Left kidney (tissue), 2 donors: ENCODE measurements around the gene SARDH. TPM values are rescaled to one million over a fixed set of nuclear protein-coding genes. Genes with fewer than 3 reads are reported as not detected.

Source experiments
- DNase-seq: peaks from one replicate; pipeline ENCODE4 v3.0.0-alpha.2; 2013
- polyA plus RNA-seq: library from polyadenylated mRNA; unstranded; fragments of 120-200 nt; gene quantifications from one replicate; pipeline ENCODE4 v1.2.1, GENCODE V29; 2013; ENCODE audit not compliant: insufficient read length

Gene SARDH
- polyA plus RNA-seq, 1 donor, result 9.6 TPM

DNA sequence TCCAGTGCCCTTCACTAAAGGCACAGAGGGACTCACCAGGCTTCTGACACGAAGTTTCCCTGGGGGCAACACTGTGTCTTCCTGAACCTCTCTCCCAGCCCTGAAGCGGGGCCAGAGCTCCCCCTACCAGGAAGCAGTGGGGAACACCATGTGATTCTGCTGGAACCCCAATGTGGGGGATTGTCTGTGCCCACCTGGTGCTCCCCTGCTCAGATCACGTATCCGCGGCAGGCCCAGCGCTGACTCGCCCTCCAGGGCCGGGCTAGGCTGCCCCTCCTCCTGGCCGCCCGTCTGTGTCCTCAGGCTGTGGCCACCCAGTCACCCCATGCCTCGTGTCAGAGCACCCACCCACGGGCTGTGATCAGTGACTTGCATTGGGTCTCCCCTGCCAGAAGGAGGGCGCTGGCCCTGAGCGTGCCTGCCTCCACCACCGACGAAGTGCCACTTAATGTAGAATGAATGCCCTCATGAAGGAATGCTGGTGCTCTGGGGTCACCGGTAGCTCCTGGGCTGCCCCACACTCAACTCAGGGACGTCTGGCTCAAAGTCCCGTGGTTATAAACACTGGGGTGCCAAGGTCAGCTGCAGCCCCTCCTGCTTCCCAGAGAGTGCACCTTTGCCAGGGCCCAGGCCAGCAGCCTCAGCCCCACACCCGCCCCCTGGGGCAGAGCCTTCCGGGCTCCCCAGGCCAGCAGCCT, 22.1 kb downstream of the SARDH start:
- no peak for DNase-seq

- DNase-seq, result no peak
Observed at GRCh38 chr9:133715295-133715865, 22.8 kb downstream of the SARDH start.

DNA sequence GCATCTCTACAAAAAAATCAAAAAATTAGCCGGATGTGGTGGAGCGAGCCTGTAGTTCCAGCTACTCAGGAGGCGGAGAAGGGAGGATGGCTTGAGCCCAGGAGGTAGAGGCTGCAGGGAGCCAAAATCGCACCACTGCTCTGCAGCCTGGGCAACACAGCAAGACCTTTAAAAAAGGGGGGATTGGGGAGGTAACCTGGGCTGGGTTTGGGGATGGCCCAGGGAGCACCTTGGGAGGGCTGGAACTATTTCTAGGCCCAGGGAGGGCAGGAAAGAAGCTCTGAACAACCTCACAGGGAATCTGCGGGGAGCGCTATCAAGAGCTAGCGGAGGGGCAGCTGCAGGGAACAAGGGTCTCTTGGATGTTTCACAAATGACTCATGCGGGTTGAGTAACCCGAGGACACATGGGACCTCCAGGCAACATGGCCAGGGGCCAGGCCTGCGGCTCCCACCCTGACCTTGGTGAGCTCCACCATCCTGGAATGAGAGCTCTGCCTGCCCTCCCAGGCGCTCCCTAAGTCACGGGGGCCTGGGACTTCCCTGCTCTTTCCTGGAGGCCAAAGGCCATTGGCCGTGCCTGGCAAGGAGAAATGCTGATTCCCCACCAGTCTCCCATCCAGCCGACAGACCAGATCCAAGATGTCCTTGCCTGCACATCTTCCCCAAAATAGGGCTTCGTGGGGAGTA, 23.4 kb downstream of the SARDH start:
- no peak for DNase-seq

GRCh38 chr9:133713960-133714495, 24.1 kb downstream of the SARDH start:
- no peak for DNase-seq

GRCh38 chr9:133713150-133713959, 24.8 kb downstream of the SARDH start:
- no peak for DNase-seq

DNA sequence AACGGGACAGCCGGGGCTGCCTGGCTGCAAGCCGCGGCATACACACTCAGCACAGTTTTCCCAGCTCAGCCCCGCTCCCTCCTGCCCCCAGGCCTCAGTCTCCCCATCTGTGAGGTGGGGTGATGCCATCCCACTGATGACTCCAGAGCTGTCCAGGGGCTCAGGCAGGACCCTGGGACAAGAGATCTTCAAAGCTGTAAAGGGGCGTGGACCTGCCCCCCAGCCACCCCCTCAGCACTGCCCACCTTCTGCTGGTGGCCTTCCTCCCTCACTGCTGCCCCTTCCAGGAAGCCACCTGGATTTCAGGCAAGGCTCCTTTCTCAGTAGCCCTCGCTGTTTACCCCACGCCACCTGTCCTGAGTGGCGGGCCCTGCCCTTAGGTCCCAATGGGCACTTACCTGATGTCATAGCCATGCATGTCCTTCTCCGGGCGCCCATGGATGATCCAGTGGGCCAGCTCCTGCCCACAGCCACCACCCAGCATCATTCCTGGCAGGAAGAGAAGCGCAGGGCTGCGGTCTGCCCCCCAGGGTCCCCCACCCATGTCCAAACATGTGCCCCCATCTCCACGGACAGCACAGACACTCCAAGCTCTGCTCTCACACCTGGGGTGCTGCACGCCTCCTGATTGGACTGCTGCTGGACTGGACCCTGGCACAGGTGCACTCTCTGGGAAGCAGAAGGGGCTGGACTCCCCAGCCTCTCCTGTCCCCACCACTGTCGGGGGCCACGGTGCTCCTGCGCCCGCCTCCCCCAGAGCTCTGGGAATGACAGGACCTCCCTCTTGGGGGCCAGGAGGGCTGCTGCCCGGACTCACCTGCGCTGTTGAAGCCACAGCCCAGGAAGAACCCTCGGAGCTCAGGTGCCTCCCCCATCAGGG, 25.7 kb downstream of the SARDH start:
- no peak for DNase-seq

DNA sequence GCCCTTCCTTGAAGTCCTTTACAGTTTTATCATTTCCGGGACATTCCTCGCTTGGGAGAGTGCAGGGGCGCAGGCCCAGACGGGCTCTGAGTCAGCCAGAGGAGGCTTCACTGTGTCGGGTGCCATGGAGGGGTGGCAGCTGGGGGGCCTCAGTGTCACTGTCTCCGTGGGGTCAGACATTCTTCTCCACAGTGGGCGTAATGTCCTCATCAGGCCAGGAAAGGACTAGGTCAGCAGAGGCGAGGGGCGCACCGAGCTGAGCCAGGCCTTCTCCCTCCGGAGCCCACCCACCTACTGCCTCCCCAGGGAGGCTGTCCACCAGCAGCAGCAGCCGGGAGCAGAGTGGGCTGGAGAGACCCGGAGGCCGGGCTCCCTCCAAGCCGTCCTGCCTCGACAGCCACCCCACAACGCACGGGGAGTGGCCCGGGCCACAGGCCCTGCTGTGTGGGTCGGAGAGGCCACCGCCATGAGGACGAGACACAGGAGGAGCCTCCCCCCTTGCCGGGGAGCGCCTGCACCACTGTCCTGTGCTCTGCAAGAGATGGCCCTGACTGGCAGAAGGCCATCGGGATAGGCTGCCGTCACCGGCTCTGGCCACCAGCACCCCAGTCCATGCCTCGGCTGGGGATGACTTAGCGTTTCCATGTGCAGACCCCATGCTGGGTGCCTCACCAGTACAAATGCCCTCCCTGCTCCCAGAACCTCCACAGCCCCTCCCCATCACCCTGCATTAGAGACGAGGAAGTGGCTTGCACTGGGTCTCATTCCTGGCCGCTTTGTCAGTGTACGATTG, 26.5 kb downstream of the SARDH start:
- DNase-seq, result no peak

- no peak for DNase-seq
Observed at GRCh38 chr9:133710661-133711427, 27.3 kb downstream of the SARDH start.

- no peak for DNase-seq
Observed at GRCh38 chr9:133709691-133710571, 28.2 kb downstream of the SARDH start.

DNA sequence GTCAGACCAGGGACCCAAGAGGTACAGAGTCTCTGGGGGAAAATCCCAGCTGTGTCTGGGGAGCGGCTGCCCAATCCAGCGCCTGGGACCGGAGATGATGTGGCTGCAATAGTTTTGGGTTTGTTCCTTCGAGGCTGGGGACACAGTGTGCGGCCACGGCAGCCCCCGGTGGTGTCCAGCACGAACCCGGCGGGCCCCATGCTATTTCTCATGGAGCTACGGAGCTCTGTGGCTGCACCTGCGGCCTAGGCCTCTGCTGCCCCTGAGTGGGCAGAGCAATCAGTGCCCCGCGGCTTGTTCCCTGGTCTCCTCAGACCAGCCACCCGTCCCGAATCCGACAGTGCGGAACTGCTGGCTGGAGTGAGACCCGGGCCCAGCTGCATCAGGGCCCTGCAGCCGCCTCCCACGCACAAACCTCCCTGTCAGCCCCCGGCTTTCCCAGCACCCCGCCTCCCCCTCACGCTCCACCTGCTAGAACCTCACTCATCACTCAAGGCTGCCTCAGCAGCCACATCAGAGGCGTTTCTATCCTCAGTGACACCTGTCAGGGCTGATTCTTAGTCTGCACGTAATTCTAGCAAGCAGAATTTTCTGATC, 29.0 kb downstream of the SARDH start:
- peak; percentile 84 for DNase-seq

GRCh38 chr9:133708246-133709014, 29.7 kb downstream of the SARDH start:
- DNase-seq, result no peak

DNA sequence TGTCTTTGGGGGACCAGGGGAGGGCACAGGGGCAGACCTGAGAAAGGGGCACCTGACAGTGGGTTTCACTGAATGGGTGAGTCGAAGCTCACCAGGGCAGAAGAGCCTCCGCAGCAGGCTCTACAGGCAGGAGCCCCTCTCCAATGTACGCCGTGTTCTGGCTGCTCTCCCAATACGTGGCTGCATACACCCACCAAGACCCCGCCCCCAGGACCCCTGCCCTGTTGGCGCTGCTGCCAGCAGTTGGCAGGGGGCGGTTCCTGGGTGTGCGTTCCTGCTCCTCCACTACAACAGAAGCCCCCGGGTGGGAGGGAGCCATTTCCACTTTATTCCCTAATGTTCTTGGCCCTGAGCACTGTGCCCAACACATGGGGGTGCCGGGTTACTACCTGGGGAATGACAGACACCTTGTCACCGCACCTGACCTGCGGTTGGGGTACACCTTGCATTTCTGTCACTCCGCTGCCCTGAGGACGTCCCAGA, 30.3 kb downstream of the SARDH start:
- no peak for DNase-seq

DNA sequence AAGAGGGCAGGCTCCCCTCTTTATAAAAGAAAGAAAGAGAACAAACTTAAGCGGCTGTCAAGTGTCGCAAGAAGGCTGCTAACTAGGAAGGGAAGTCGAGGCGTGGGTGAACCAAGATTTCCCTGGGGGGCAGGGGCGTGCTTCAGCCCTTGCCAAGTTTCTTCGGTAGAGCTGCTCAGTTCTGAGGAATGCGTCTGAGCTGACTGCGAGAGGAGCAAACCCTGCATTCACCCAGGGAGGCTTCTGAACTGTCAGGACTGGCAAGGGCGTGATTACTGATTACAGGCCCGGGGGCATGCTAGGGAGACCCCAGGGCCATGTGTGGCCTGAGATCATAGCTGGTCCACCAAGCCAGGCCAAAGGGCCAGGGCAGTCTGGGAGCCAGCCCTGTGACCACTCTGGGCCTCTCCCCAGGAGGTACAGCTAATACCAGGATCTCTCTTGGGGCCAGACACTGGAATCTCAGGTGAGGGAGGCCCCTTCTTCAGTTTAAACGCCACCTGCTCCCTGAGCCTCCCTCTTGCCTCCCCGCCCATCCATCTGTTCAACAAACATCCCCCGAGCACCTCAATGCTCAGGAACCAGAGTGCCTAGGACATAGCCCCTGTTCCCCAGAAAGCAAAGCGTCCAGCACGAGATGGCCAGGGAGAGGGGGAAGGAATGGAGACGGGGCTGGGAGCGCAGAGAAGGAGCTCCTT, 30.9 kb downstream of the SARDH start:
- no peak for DNase-seq

DNA sequence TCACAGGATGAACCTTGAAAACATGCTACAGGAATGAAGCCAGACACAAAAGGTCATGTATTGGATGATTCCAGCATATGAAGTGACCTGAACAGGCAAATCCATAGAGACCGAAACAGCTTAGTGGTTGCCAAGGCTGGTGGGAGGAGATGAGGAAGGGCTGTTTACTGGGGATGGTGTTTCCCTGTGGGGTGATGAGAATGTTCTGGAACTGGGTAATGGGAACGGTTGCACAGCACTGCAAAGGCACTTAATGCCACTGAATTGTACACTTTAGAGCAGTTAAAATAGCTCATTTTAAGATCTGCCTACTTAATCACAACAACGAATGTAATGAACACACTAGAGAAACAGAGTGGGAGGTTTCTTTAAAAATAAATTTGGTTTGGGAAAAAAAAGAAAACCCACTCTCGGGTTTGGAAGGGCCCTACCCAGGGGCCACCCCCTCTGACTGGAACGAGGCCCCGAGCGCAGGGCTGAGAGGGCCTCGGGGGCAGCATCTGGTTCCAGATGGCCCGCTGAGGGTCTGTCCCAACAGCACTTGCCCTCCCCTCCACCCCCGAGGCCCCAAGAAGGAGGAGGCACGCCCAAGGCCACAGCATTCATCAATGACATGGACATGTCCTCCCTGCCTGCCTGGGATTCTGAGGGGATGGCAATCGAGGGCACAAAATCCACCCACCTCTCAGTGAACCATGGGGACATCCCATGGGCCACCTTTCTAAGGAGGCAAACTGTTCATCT, 31.7 kb downstream of the SARDH start:
- DNase-seq, result no peak

GRCh38 chr9:133705576-133705975, 32.6 kb downstream of the SARDH start:
- no peak for DNase-seq

GRCh38 chr9:133704711-133705181, 33.4 kb downstream of the SARDH start:
- no peak for DNase-seq
